H1 (cell line): Measurements from ENCODE around the gene GRK3. TPM values are rescaled to one million over a fixed set of nuclear protein-coding genes. Genes with fewer than 3 reads are reported as not detected.

Source experiments
- CTCF ChIA-PET: fragments of 300-600 bp; sonication (Branson Sonifier 250); formaldehyde crosslinking; loops from one replicate; lab custom pipeline; 2021; ENCODE audit not compliant: partially characterized antibody; lab: Charles Lee
- POLR2A ChIA-PET: fragments of 300-600 bp; sonication (Branson Sonifier 250); formaldehyde crosslinking; loops from one replicate; lab custom pipeline; 2021; ENCODE audit warnings: inconsistent platforms; ENCODE audit not compliant: partially characterized antibody; lab: Charles Lee
- DNase-seq, 2 experiments: peaks; one replicate each; pipeline versions ENCODE4 v3.0.0 to v3.0.0-alpha.2; 2010 to 2022; ENCODE audit warnings: low spot score in 2 of 2, low read depth in 1 of 2, mixed read lengths in 1 of 2
- FAIRE-seq: peaks from 2 replicates; lab custom pipeline; 2011; peaks lifted over from hg19 to GRCh38; lab: Jason Lieb, UNC
- H2AFZ ChIP-seq: 2 replicates; pipeline ENCODE4 v1.8.1; 2012; ENCODE audit warnings: low read length, inconsistent platforms
- H2AK5ac ChIP-seq: 2 replicates; pipeline ENCODE4 v1.6.1; 2013; ENCODE audit warnings: low read depth, low read length
- H2BK120ac ChIP-seq: replicated peaks from 2 replicates; pipeline ENCODE3; 2013; ENCODE audit warnings: low read depth, low read length, inconsistent platforms
- H2BK12ac ChIP-seq: 2 replicates; pipeline ENCODE4 v1.6.1; 2013; ENCODE audit warnings: low read depth, low read length
- H2BK15ac ChIP-seq: 2 replicates; pipeline ENCODE4 v1.6.1; 2013; ENCODE audit warnings: low read length
- H2BK20ac ChIP-seq: 2 replicates; pipeline ENCODE4 v1.6.1; 2013; ENCODE audit warnings: low read length
- H2BK5ac ChIP-seq: 2 replicates; pipeline ENCODE4 v1.6.1; 2013; ENCODE audit warnings: low read depth, low read length
- H3K14ac ChIP-seq: 2 replicates; pipeline ENCODE4 v1.6.1; 2013; ENCODE audit warnings: inconsistent platforms; ENCODE audit not compliant: insufficient read length
- H3K18ac ChIP-seq: 2 replicates; pipeline ENCODE4 v1.6.1; 2013; ENCODE audit warnings: low read length; ENCODE audit errors: extremely low read depth
- H3K23ac ChIP-seq: 2 replicates; pipeline ENCODE4 v1.6.1; 2013; ENCODE audit warnings: inconsistent platforms; ENCODE audit not compliant: insufficient read length
- H3K23me2 ChIP-seq: 2 replicates; pipeline ENCODE4 v1.6.1; 2013; ENCODE audit warnings: low read depth, low read length
- H3K27ac ChIP-seq: 2 replicates; pipeline ENCODE4 v1.6.1; 2011; ENCODE audit warnings: low read depth, low read length, inconsistent platforms
- H3K27me3 ChIP-seq, 4 experiments: replicated peaks in 1 of 4; 1 replicate in 1 of 4; 2 replicates in 3 of 4; pipeline versions ENCODE4 v1.6.1 to v1.8.1; 2011 to 2013; ENCODE audit warnings: low read length in 3 of 4, mild to moderate bottlenecking in 3 of 4, inconsistent platforms in 2 of 4, mixed read lengths in 2 of 4, moderate library complexity in 1 of 4; ENCODE audit not compliant: control insufficient read depth in 3 of 4, insufficient read depth in 3 of 4; ENCODE audit errors: extremely low read depth in 1 of 4
- H3K36me3 ChIP-seq, 4 experiments: 2 replicates each; pipeline versions ENCODE4 v1.6.1 to v1.8.1; 2011 to 2013; ENCODE audit warnings: mild to moderate bottlenecking in 4 of 4, low read length in 3 of 4, moderate library complexity in 2 of 4, control low read depth in 1 of 4, inconsistent platforms in 1 of 4; ENCODE audit not compliant: insufficient read depth in 4 of 4, control insufficient read depth in 2 of 4
- H3K4ac ChIP-seq: replicated peaks from 2 replicates; pipeline ENCODE3; 2013; ENCODE audit warnings: low read length, low read depth, mixed read lengths, inconsistent platforms; ENCODE audit not compliant: insufficient read length
- H3K4me1 ChIP-seq, 4 experiments: replicated peaks in 1 of 4; 1 replicate in 1 of 4; 2 replicates in 3 of 4; pipeline versions ENCODE4 v1.6.1 to v1.8.1; 2011 to 2013; ENCODE audit warnings: low read length in 3 of 4, inconsistent platforms in 2 of 4, mixed read lengths in 1 of 4; ENCODE audit not compliant: insufficient read depth in 4 of 4, control insufficient read depth in 3 of 4
- H3K4me2 ChIP-seq, 2 experiments: 2 replicates each; pipeline versions ENCODE4 v1.6.1 to v1.8.1; 2011 to 2013; ENCODE audit warnings: low read depth in 2 of 2, low read length in 2 of 2, control low read depth in 1 of 2, inconsistent platforms in 1 of 2, mild to moderate bottlenecking in 1 of 2; ENCODE audit not compliant: insufficient read depth in 1 of 2
- H3K4me3 ChIP-seq, 4 experiments: fragments of 200-600, 300-600 bp in 1 of 4; sonication (generic), shearing (Covaris generic), sonication (Bioruptor Twin) in 1 of 4; 2 replicates each; pipeline versions ENCODE4 v1.5.1 to v1.8.1; 2011 to 2016; ENCODE audit warnings: low read length in 4 of 4, low read depth in 3 of 4, control low read depth in 2 of 4, inconsistent platforms in 2 of 4, mild to moderate bottlenecking in 2 of 4, mixed read lengths in 1 of 4, moderate library complexity in 1 of 4; ENCODE audit not compliant: insufficient read depth in 2 of 4; ENCODE audit errors: extremely low read depth in 1 of 4
- H3K56ac ChIP-seq: replicated peaks from 2 replicates; pipeline ENCODE3; 2013; ENCODE audit warnings: low read depth, mild to moderate bottlenecking, mixed read lengths, low read length, inconsistent platforms; ENCODE audit not compliant: insufficient read length
- H3K79me1 ChIP-seq: 2 replicates; pipeline ENCODE4 v1.6.1; 2013; ENCODE audit warnings: low read depth, low read length, control low read depth
- H3K79me2 ChIP-seq, 2 experiments: 2 replicates each; pipeline versions ENCODE4 v1.6.1 to v1.8.1; 2012 to 2013; ENCODE audit warnings: low read length in 2 of 2, mild to moderate bottlenecking in 2 of 2, inconsistent platforms in 1 of 2; ENCODE audit not compliant: insufficient read depth in 2 of 2, control insufficient read depth in 1 of 2
- H3K9ac ChIP-seq, 4 experiments: replicated peaks in 1 of 4; 1 replicate in 1 of 4; 2 replicates in 3 of 4; pipeline versions ENCODE4 v1.6.1 to v1.8.1; 2011 to 2013; ENCODE audit warnings: low read depth in 3 of 4, low read length in 3 of 4, control low read depth in 2 of 4, mild to moderate bottlenecking in 2 of 4, moderate library complexity in 2 of 4, inconsistent platforms in 1 of 4; ENCODE audit errors: extremely low read depth in 1 of 4
- H3K9me3 ChIP-seq, 2 experiments: 2 replicates each; pipeline versions ENCODE4 v1.6.1 to v1.8.1; 2012 to 2013; ENCODE audit warnings: mild to moderate bottlenecking in 2 of 2, moderate library complexity in 2 of 2, control low read depth in 1 of 2, inconsistent platforms in 1 of 2, low read depth in 1 of 2, low read length in 1 of 2, mixed read lengths in 1 of 2; ENCODE audit not compliant: insufficient read depth in 2 of 2
- H4K20me1 ChIP-seq, 2 experiments: replicated peaks in 1 of 2; 2 replicates each; pipeline versions ENCODE3 to v1.8.1; 2011 to 2013; ENCODE audit warnings: inconsistent platforms in 2 of 2, low read length in 2 of 2, mild to moderate bottlenecking in 1 of 2; ENCODE audit not compliant: insufficient read depth in 2 of 2, control insufficient read depth in 1 of 2
- H4K5ac ChIP-seq: 2 replicates; pipeline ENCODE4 v1.6.1; 2013; ENCODE audit warnings: low read length, low read depth, mixed read lengths, inconsistent platforms; ENCODE audit not compliant: insufficient read length
- H4K8ac ChIP-seq: 2 replicates; pipeline ENCODE4 v1.8.0; 2013; ENCODE audit warnings: mild to moderate bottlenecking, moderate library complexity, low read length, inconsistent platforms; ENCODE audit not compliant: insufficient read depth; ENCODE audit errors: extremely low read depth
- H4K91ac ChIP-seq: replicated peaks from 2 replicates; pipeline ENCODE3; 2013; ENCODE audit warnings: low read length, mixed read lengths, inconsistent platforms; ENCODE audit not compliant: insufficient read length
- ASH2L ChIP-seq: fragments of 200-600, 300-600 bp; sonication (generic); IDR thresholded peaks from one replicate; pipeline ENCODE4 v1.7.1; 2017; ENCODE audit warnings: low read length
- GTF2F1 ChIP-seq: IDR thresholded peaks from 2 replicates; pipeline ENCODE4 v1.6.1; 2012; ENCODE audit warnings: low read depth, low read length, improper control_type of control experiment, borderline replicate concordance
- JUND ChIP-seq: IDR thresholded peaks from 2 replicates; pipeline ENCODE4 v1.6.1; 2011; ENCODE audit warnings: mild to moderate bottlenecking, improper control_type of control experiment, low read length
- TEAD4 ChIP-seq: IDR thresholded peaks from 2 replicates; pipeline ENCODE4 v1.6.1; 2012; ENCODE audit warnings: low read depth, low read length, inconsistent platforms, mixed read lengths
- WGBS, 2 experiments: shearing (Covaris generic) in 1 of 2; methylation state at CpG; one replicate each; pipeline versions ENCODE4 v1.1.6 to v1.1.7; 2013 to 2015; ENCODE audit warnings: low lambda C conversion rate in 2 of 2, mixed read lengths in 2 of 2, inconsistent platforms in 1 of 2, low coverage in 1 of 2, missing lambda C conversion rate in 1 of 2; ENCODE audit not compliant: insufficient replicate concordance in 2 of 2, insufficient coverage in 1 of 2, insufficient read length in 1 of 2; ENCODE audit errors: extremely low coverage in 1 of 2, missing lambda C conversion rate in 1 of 2; 5-methylcytosine and 5-hydroxymethylcytosine counted together
- polyA plus RNA-seq, 7 experiments: library from polyadenylated mRNA; depleted of rRNA in 3 of 7; stranded (reverse) in 5 of 7; unstranded in 2 of 7; fragments of >200 nt in 5 of 7; fragments of 200-250 nt in 2 of 7; gene quantifications; 1 replicate in 5 of 7; 2 replicates in 1 of 7; 4 replicates in 1 of 7; pipeline versions ENCODE4 v1.2.1 to v1.2.3, GENCODE V29; 2011 to 2013; ENCODE audit warnings: missing spikeins in 2 of 7, mixed read lengths in 2 of 7
- total RNA-seq: library from RNA; stranded (reverse); fragmentation: NEBNext Ultra II Directional; extraction: Animal tissue kit (Norgen Biotek cat#: 25700); gene quantifications from 2 replicates; pipeline ENCODE4 v1.2.1, GENCODE V29; 2021

GRK3 gene
- total and polyA plus RNA-seq, 2 of the 8 experiments (the other 6 are each of a cell fraction or from before 2014, with no cell fraction given) = 7.5 to 35.3 TPM

DNA sequence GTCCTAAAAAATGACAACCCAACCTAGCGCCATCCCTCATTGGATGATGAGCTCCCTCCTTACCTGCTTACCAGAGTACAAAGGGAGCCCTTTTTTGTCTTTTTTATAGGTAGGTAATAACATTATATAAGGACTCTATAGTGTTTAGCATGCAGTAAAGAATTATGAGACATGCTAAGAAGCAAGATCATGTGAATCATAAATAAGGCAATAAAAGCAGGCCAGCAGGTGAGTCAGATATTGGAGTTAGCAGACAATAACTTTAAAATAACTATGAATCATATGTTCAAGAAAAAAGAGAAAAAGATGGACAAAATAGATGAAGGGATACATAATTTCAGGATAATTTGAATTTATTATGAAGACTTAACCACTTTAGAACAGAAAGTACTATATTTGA is 81.5 kb downstream of the GRK3 start:
- Histone ChIP-seq H3K79me1 (no peaks in the 10 kb centered on the region), H3K9me3 (no peaks in the 10 kb centered on the region), H3K14ac (no peak overlapping the region), H4K20me1 (peaks cover 0 to 2% of the 10 kb centered on the region in 2 experiments), H2BK12ac (no peak overlapping the region), H2AFZ (no peak overlapping the region), H2BK120ac (no peak overlapping the region), H2BK20ac (no peak overlapping the region)
- TF ChIP-seq JUND (no peak), ASH2L (no peak), TEAD4 (no peak), GTF2F1 (no peak)
- TF ChIP-seq, all 59 proteins: peak for 0
- Histone ChIP-seq H3K56ac (no peak overlapping the region), H2BK5ac (no peak overlapping the region), H3K23ac (no peak overlapping the region), H2BK15ac (no peak overlapping the region), H3K36me3 (no peaks in the 10 kb centered on the region), H3K9ac (no peak overlapping the region), H4K91ac (no peak overlapping the region), H3K4me1 (peaks cover 0 to 6% (median 0%) of the 10 kb centered on the region in 4 experiments; a peak in 5 of 7 replicates), H3K23me2 (no peaks in the 10 kb centered on the region), H3K27ac (no peak overlapping the region), H3K4ac (no peak overlapping the region), H3K18ac (no peak overlapping the region), H3K27me3 (no peaks in the 10 kb centered on the region), H3K4me3 (no peak overlapping the region), H3K79me2 (peaks cover 0 to 5% of the 10 kb centered on the region in 2 experiments; a peak in 1 of 4 replicates), H4K5ac (no peak overlapping the region), H4K8ac (no peak overlapping the region), H2AK5ac (no peak overlapping the region), H3K4me2 (no peak overlapping the region)
- ChIA-PET CTCF (no interaction called here), POLR2A (interaction anchor here (1.4 kb wide), 1 partner anchor 9 kb away, joined by 5 read pairs; no protein-coding TSS in a partner anchor)
- WGBS, 2 experiments = 92% methylated on average over 1 of the region's 1 CpG; no CpG with 5 or more reads in 1 of the 2 experiments
- FAIRE-seq = no peak
- DNase-seq = no peak
